HEK293T (cell line): ENCODE data around the gene KRT6A.

Source experiments
- ARNT ChIP-seq: fragments of 450-650 bp; IDR thresholded peaks from 2 replicates; pipeline ENCODE4 v1.6.1; 2017; ENCODE audit warnings: mild to moderate bottlenecking
- BHLHE40 ChIP-seq: fragments of 450-650 bp; IDR thresholded peaks from 2 replicates; pipeline ENCODE4 v1.6.1; 2016; ENCODE audit warnings: mild to moderate bottlenecking, moderate library complexity, borderline replicate concordance
- ELF4 ChIP-seq: fragments of 450-650 bp; IDR thresholded peaks from 2 replicates; pipeline ENCODE4 v1.6.1; 2017; ENCODE audit warnings: antibody characterized with exemption
- FOXA1 ChIP-seq: fragments of 450-650 bp; IDR thresholded peaks from 2 replicates; pipeline ENCODE4 v1.6.1; 2016; ENCODE audit warnings: mild to moderate bottlenecking
- FOXK2 ChIP-seq: fragments of 450-650 bp; IDR thresholded peaks from 2 replicates; pipeline ENCODE4 v1.6.1; 2016; ENCODE audit warnings: mild to moderate bottlenecking
- FOXM1 ChIP-seq: fragments of 450-650 bp; IDR thresholded peaks from 2 replicates; pipeline ENCODE4 v1.6.1; 2017; ENCODE audit warnings: mild to moderate bottlenecking, borderline replicate concordance
- HDGF ChIP-seq: fragments of 450-650 bp; IDR thresholded peaks from 2 replicates; pipeline ENCODE4 v1.6.1; 2017; ENCODE audit warnings: antibody characterized with exemption, borderline replicate concordance
- L3MBTL2 ChIP-seq: fragments of 450-650 bp; conservative IDR thresholded peaks from 2 replicates; pipeline ENCODE4 v1.6.1; 2016; ENCODE audit warnings: mild to moderate bottlenecking
- LEF1 ChIP-seq: fragments of 450-650 bp; IDR thresholded peaks from 2 replicates; pipeline ENCODE4 v1.6.1; 2017; ENCODE audit warnings: mild to moderate bottlenecking, borderline replicate concordance
- PKNOX1 ChIP-seq: fragments of 450-650 bp; IDR thresholded peaks from 2 replicates; pipeline ENCODE4 v1.6.1; 2016
- SP1 ChIP-seq: fragments of 450-650 bp; IDR thresholded peaks from 2 replicates; pipeline ENCODE4 v1.6.1; 2017
- SUZ12 ChIP-seq: fragments of 450-650 bp; IDR thresholded peaks from 2 replicates; pipeline ENCODE4 v1.6.1; 2016; ENCODE audit warnings: mild to moderate bottlenecking
- TARDBP ChIP-seq: fragments of 450-650 bp; IDR thresholded peaks from 2 replicates; pipeline ENCODE4 v1.6.1; 2016
- ZNF384 ChIP-seq: fragments of 450-650 bp; IDR thresholded peaks from 2 replicates; pipeline ENCODE4 v1.6.1; 2016

GRCh38 chr12:52529846-52530245, 36.8 kb upstream of the KRT6A start:
- TF ChIP-seq FOXA1 (no peak), SP1 (no peak), ARNT (no peak), TARDBP (no peak), FOXM1 (no peak), ZNF384 (no peak), BHLHE40 (no peak), SUZ12 (no peak), ELF4 (no peak), HDGF (no peak), PKNOX1 (no peak), FOXK2 (no peak), L3MBTL2 (no peak), LEF1 (no peak)
